ENCODE results near the gene GARNL3.

GARNL3 gene

GRCh38 chr9:127264462-127265219, at the start of gene GARNL3:
Gene GARNL3, plus strand, starts transcription at chr9:127264774. Its CDS starts 104 bp downstream, at chr9:127264878.
- no peaks in the 10 kb centered on the region for H3K4me1 ChIP-seq (ENCODE audit: control insufficient read depth, insufficient read depth, low read length, unreplicated experiment)
- H3K27me3 ChIP-seq (ENCODE audit: insufficient read depth, low read length) = no peaks in the 10 kb centered on the region
- no peaks in the 10 kb centered on the region for H3K79me2 ChIP-seq (ENCODE audit: control insufficient read depth, insufficient read depth, low read length, unreplicated experiment)
- no peak within 1 kb of the TSS for H3K4me3 ChIP-seq (ENCODE audit: low read depth, low read length)
- H3K27ac ChIP-seq (ENCODE audit: low read depth, low read length) = no peak within 1 kb of the TSS
- no peaks in the 10 kb centered on the region for H3K36me3 ChIP-seq (ENCODE audit: insufficient read depth, low read length)
- H2AFZ ChIP-seq (ENCODE audit: low read length, unreplicated experiment) = peak within 1 kb of the TSS; percentile 10

- Histone ChIP-seq H2AFZ (ENCODE audit: low read length, unreplicated experiment) (no peak overlapping the region), H3K79me2 (ENCODE audit: control insufficient read depth, insufficient read depth, low read length, unreplicated experiment) (no peaks in the 10 kb centered on the region), H3K36me3 (ENCODE audit: insufficient read depth, low read length) (no peaks in the 10 kb centered on the region), H3K4me3 (ENCODE audit: low read depth, low read length) (no peak overlapping the region), H3K27me3 (ENCODE audit: insufficient read depth, low read length) (peaks cover 5% of the 10 kb centered on the region; the same call in 1 of the 2 replicates), H3K27ac (ENCODE audit: low read depth, low read length) (no peak overlapping the region), H3K4me1 (ENCODE audit: control insufficient read depth, insufficient read depth, low read length, unreplicated experiment) (no peaks in the 10 kb centered on the region)
Measured at GRCh38 chr9:127215268-127216209, 49.0 kb upstream of the GARNL3 start.

GRCh38 chr9:127216210-127216887, 48.2 kb upstream of the GARNL3 start:
- Histone ChIP-seq H3K79me2 (ENCODE audit: control insufficient read depth, insufficient read depth, low read length, unreplicated experiment) (no peaks in the 10 kb centered on the region), H3K4me3 (ENCODE audit: low read depth, low read length) (no peak overlapping the region), H3K36me3 (ENCODE audit: insufficient read depth, low read length) (no peaks in the 10 kb centered on the region)

GRCh38 chr9:127216888-127217217, 47.7 kb upstream of the GARNL3 start:
- no peaks in the 10 kb centered on the region for H3K4me1 ChIP-seq (ENCODE audit: control insufficient read depth, insufficient read depth, low read length, unreplicated experiment)
- H3K27me3 ChIP-seq (ENCODE audit: insufficient read depth, low read length) = peaks cover 18% of the 10 kb centered on the region
- no peak overlapping the region for H3K27ac ChIP-seq (ENCODE audit: low read depth, low read length)
- H2AFZ ChIP-seq (ENCODE audit: low read length, unreplicated experiment) = no peak overlapping the region
- no peaks in the 10 kb centered on the region for H3K79me2 ChIP-seq (ENCODE audit: control insufficient read depth, insufficient read depth, low read length, unreplicated experiment)
- H3K36me3 ChIP-seq (ENCODE audit: insufficient read depth, low read length) = no peaks in the 10 kb centered on the region
- H3K4me3 ChIP-seq (ENCODE audit: low read depth, low read length) = no peak overlapping the region

More at GRCh38 chr9:127216210-127216887, 48.2 kb upstream of the GARNL3 start:
- no peaks in the 10 kb centered on the region for H3K4me1 ChIP-seq (ENCODE audit: control insufficient read depth, insufficient read depth, low read length, unreplicated experiment)
- H3K27ac ChIP-seq (ENCODE audit: low read depth, low read length) = no peak overlapping the region
- no peak overlapping the region for H2AFZ ChIP-seq (ENCODE audit: low read length, unreplicated experiment)
- peaks cover 13% of the 10 kb centered on the region for H3K27me3 ChIP-seq (ENCODE audit: insufficient read depth, low read length)

- Histone ChIP-seq H3K4me3 (ENCODE audit: low read depth, low read length) (no peak overlapping the region), H3K27me3 (ENCODE audit: insufficient read depth, low read length) (peaks cover 35% of the 10 kb centered on the region), H3K4me1 (ENCODE audit: control insufficient read depth, insufficient read depth, low read length, unreplicated experiment) (no peaks in the 10 kb centered on the region), H2AFZ (ENCODE audit: low read length, unreplicated experiment) (no peak overlapping the region), H3K79me2 (ENCODE audit: control insufficient read depth, insufficient read depth, low read length, unreplicated experiment) (no peaks in the 10 kb centered on the region), H3K36me3 (ENCODE audit: insufficient read depth, low read length) (no peaks in the 10 kb centered on the region), H3K27ac (ENCODE audit: low read depth, low read length) (no peak overlapping the region)
Measured at GRCh38 chr9:127218818-127219217, 45.8 kb upstream of the GARNL3 start.

GRCh38 chr9:127219520-127219919, 45.1 kb upstream of the GARNL3 start:
- no peak overlapping the region for H3K27ac ChIP-seq (ENCODE audit: low read depth, low read length)
- H2AFZ ChIP-seq (ENCODE audit: low read length, unreplicated experiment) = no peak overlapping the region
- H3K36me3 ChIP-seq (ENCODE audit: insufficient read depth, low read length) = no peaks in the 10 kb centered on the region
- H3K4me3 ChIP-seq (ENCODE audit: low read depth, low read length) = no peak overlapping the region
- no peaks in the 10 kb centered on the region for H3K79me2 ChIP-seq (ENCODE audit: control insufficient read depth, insufficient read depth, low read length, unreplicated experiment)
- H3K4me1 ChIP-seq (ENCODE audit: control insufficient read depth, insufficient read depth, low read length, unreplicated experiment) = no peaks in the 10 kb centered on the region
- peaks cover 41% of the 10 kb centered on the region for H3K27me3 ChIP-seq (ENCODE audit: insufficient read depth, low read length)

- Histone ChIP-seq H3K27me3 (ENCODE audit: insufficient read depth, low read length) (peaks cover 42% of the 10 kb centered on the region), H3K4me3 (ENCODE audit: low read depth, low read length) (no peak overlapping the region), H2AFZ (ENCODE audit: low read length, unreplicated experiment) (no peak overlapping the region), H3K79me2 (ENCODE audit: control insufficient read depth, insufficient read depth, low read length, unreplicated experiment) (no peaks in the 10 kb centered on the region), H3K27ac (ENCODE audit: low read depth, low read length) (no peak overlapping the region), H3K36me3 (ENCODE audit: insufficient read depth, low read length) (no peaks in the 10 kb centered on the region), H3K4me1 (ENCODE audit: control insufficient read depth, insufficient read depth, low read length, unreplicated experiment) (peaks cover 10% of the 10 kb centered on the region)
Measured at GRCh38 chr9:127221695-127222094, 42.9 kb upstream of the GARNL3 start.

- no peak overlapping the region for H3K27ac ChIP-seq (ENCODE audit: low read depth, low read length)
- H3K79me2 ChIP-seq (ENCODE audit: control insufficient read depth, insufficient read depth, low read length, unreplicated experiment) = no peaks in the 10 kb centered on the region
- no peak overlapping the region for H3K4me3 ChIP-seq (ENCODE audit: low read depth, low read length)
- H3K4me1 ChIP-seq (ENCODE audit: control insufficient read depth, insufficient read depth, low read length, unreplicated experiment) = peaks cover 10% of the 10 kb centered on the region
- no peaks in the 10 kb centered on the region for H3K36me3 ChIP-seq (ENCODE audit: insufficient read depth, low read length)
- H3K27me3 ChIP-seq (ENCODE audit: insufficient read depth, low read length) = peaks cover 42% of the 10 kb centered on the region
- H2AFZ ChIP-seq (ENCODE audit: low read length, unreplicated experiment) = no peak overlapping the region
Measured at GRCh38 chr9:127222388-127223095, 42.0 kb upstream of the GARNL3 start.

GRCh38 chr9:127223266-127223665, 41.3 kb upstream of the GARNL3 start:
- Histone ChIP-seq H3K4me3 (ENCODE audit: low read depth, low read length) (no peak overlapping the region), H2AFZ (ENCODE audit: low read length, unreplicated experiment) (no peak overlapping the region)

GRCh38 chr9:127223810-127224177, 40.8 kb upstream of the GARNL3 start:
- Histone ChIP-seq H3K27me3 (ENCODE audit: insufficient read depth, low read length) (peaks cover 42% of the 10 kb centered on the region), H3K79me2 (ENCODE audit: control insufficient read depth, insufficient read depth, low read length, unreplicated experiment) (no peaks in the 10 kb centered on the region), H2AFZ (ENCODE audit: low read length, unreplicated experiment) (no peak overlapping the region), H3K4me1 (ENCODE audit: control insufficient read depth, insufficient read depth, low read length, unreplicated experiment) (peaks cover 10% of the 10 kb centered on the region), H3K36me3 (ENCODE audit: insufficient read depth, low read length) (no peaks in the 10 kb centered on the region), H3K4me3 (ENCODE audit: low read depth, low read length) (peak overlapping the region; percentile 89), H3K27ac (ENCODE audit: low read depth, low read length) (no peak overlapping the region)

More at GRCh38 chr9:127223266-127223665, 41.3 kb upstream of the GARNL3 start:
- Histone ChIP-seq H3K27ac (ENCODE audit: low read depth, low read length) (no peak overlapping the region), H3K4me1 (ENCODE audit: control insufficient read depth, insufficient read depth, low read length, unreplicated experiment) (peaks cover 10% of the 10 kb centered on the region), H3K36me3 (ENCODE audit: insufficient read depth, low read length) (no peaks in the 10 kb centered on the region), H3K79me2 (ENCODE audit: control insufficient read depth, insufficient read depth, low read length, unreplicated experiment) (no peaks in the 10 kb centered on the region), H3K27me3 (ENCODE audit: insufficient read depth, low read length) (peaks cover 42% of the 10 kb centered on the region)

All from ACC112 (cell line).